ENCODE measurements around the gene HCRTR1. TPM values are rescaled to one million over a fixed set of nuclear protein-coding genes. Genes with fewer than 3 reads are reported as not detected.

Gene HCRTR1
- total RNA-seq, 4 donors from 2014 or later = 1.7 TPM; not detected in 3

DNA sequence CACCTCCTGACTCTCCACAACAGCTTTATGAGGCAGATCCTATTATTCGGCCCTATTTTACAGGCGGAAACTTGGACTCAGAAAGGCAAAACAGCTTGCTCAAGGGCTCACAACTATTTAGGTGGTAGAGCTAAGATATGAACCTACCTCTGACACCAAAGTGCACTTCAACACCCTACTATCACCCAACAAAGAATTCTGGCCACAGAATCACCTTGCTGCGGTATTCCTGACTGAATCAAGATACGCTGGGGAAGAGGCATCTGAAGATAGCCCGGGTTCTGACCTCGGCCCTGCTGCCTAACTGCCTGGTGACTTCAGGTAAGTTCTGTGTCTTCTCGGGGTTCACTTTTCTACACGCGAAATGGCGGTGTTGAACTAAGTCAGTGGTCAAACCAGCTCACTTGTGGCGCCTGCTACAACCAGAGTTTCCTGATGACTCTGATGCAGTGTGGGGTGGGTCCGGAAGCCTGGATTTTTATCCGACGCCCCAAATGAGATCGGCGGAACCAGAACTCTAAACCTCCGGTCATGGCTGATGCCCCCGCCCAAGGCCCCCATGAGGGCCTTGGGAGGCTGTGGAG is 26.6 kb downstream of the HCRTR1 start:
- TF ChIP-seq, protein P1, sequence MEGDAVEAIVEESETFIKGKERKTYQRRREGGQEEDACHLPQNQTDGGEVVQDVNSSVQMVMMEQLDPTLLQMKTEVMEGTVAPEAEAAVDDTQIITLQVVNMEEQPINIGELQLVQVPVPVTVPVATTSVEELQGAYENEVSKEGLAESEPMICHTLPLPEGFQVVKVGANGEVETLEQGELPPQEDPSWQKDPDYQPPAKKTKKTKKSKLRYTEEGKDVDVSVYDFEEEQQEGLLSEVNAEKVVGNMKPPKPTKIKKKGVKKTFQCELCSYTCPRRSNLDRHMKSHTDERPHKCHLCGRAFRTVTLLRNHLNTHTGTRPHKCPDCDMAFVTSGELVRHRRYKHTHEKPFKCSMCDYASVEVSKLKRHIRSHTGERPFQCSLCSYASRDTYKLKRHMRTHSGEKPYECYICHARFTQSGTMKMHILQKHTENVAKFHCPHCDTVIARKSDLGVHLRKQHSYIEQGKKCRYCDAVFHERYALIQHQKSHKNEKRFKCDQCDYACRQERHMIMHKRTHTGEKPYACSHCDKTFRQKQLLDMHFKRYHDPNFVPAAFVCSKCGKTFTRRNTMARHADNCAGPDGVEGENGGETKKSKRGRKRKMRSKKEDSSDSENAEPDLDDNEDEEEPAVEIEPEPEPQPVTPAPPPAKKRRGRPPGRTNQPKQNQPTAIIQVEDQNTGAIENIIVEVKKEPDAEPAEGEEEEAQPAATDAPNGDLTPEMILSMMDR (IDR thresholded peaks at IDR 0.05; ENCODE audit: low read depth) = no peak

DNA sequence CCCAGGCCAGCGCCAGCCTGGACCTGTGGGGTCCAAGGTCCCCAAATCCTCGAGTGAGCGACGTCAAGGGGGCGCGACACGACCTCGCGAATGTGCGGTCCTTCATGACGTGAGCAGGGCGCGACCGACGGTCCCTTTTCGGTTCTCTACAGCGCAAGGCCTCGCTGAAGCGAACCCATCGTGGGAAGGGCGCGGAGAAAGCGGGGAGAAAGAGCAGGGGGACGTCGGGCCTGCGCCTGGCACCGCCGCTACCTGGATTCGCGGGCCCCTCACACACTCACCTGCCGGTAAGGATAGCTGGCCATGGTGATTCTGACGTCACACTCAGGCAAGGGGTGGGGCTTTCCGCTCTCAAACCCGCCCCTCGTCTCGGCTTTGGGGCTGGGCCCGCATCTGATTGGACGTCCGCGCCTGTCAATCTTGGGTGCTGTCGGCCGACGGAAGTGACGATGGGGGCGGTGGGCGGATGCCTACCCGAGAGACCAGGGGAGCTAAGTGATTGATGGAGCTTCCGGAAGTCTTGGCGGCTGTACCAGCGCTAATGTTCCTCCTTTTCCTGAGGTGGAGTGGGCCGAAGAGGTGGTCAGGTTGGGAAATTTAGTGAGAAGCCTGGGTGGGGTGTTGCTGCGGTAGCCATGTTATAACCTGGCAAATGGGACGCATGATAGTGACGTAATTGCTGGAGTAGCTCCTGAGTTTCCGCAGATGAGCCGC is 27.2 kb downstream of the HCRTR1 start, which contains the start of gene PEF1:
PEF1 (minus strand) TSS at position 317 of the 714 bp plus-strand sequence; CDS start at position 305, 12 bp downstream.
- TF ChIP-seq, protein P1 (IDR thresholded peaks at IDR 0.05; ENCODE audit: low read depth) = no peak

GRCh38 chr1:31645274-31645568 is 27.7 kb downstream of the HCRTR1 start:
- TF ChIP-seq, protein P1 (IDR thresholded peaks at IDR 0.05; ENCODE audit: low read depth) = no peak

DNA sequence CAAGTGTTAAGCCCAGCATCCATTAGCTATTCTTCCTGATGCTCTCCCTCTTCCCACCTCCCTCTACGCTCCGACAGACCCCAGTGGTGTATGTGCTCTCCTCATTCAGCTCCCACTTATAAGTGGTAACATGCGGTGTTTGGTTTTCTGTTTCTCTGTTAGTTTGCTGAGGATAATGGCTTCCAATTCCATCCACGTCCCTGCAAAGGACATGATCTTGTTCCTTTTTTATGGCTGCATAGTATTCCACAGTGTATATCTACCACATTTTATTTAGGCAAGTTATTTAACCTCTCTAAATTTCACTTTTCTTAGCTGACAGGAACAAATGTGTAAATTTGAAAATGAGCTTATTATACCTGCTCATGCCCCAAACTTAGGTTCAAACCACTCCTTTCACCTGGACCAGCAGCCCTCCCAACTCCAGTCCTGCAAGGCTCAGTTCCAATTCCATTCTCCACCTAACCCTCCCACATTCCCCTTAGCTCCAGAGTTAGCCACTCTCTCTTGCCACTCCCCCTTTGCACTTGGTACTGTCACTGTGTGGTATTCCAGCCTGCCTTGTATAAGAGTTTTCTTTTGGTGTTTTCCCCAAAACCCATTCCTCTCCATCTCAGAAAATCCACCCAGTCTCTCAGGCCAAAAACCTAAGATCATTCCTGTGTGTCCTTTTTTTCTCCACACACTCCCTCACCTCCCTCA is 28.9 kb downstream of the HCRTR1 start:
- TF ChIP-seq, protein P1 (IDR thresholded peaks at IDR 0.05; ENCODE audit: low read depth) = no peak

DNA sequence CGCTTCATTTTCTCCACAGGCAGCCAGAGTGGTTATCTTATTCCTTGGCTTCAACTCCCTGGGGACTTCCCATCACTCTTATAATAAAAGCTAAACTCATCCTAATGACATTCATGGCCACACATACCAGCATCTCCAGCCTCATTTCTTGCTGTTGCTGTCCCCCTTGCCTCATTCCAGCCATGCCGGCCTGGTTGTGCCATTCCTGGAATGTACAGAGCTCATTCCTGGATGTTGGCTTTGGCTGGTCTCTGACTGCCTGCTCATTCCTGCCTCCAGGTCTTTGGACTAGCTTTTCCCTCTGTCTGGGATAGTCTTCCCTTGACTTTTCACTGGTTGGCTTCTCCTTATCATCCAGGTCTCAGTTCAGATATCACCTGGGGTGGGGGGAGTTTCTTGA is 29.6 kb downstream of the HCRTR1 start:
- TF ChIP-seq, protein P1 (IDR thresholded peaks at IDR 0.05; ENCODE audit: low read depth) = no peak

DNA sequence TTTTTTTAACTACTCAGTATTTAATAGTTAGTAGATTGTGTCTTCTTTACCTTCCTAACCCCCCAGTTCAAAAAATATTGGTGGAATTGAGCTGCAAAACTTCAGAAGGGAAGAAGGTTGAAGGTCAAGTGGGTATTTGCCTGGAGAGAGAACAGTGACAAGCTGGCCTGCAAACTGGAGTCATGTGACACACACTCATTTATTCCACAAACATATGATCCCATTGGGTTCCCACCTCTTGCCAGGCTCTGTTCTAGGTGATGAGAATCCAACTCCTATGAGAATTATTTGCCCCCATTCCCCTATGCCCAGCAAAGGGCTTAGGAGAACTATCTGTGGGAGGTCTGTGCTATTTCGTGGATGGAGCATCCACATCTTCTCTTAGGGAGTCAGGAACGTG is 30.7 kb downstream of the HCRTR1 start:
- TF ChIP-seq, protein P1 (IDR thresholded peaks at IDR 0.05; ENCODE audit: low read depth) = no peak

GRCh38 chr1:31648641-31649357 is 31.3 kb downstream of the HCRTR1 start:
- TF ChIP-seq, protein P1 (IDR thresholded peaks at IDR 0.05; ENCODE audit: low read depth) = no peak
